Measurements from ENCODE around the gene CNTN4. TPM values are rescaled to one million over a fixed set of nuclear protein-coding genes. Genes with fewer than 3 reads are reported as not detected.

Gene CNTN4
- polyA plus RNA-seq, 1 donor (not counting 4 experiments of a cell fraction or from before 2014, with no cell fraction given) = not detected

DNA sequence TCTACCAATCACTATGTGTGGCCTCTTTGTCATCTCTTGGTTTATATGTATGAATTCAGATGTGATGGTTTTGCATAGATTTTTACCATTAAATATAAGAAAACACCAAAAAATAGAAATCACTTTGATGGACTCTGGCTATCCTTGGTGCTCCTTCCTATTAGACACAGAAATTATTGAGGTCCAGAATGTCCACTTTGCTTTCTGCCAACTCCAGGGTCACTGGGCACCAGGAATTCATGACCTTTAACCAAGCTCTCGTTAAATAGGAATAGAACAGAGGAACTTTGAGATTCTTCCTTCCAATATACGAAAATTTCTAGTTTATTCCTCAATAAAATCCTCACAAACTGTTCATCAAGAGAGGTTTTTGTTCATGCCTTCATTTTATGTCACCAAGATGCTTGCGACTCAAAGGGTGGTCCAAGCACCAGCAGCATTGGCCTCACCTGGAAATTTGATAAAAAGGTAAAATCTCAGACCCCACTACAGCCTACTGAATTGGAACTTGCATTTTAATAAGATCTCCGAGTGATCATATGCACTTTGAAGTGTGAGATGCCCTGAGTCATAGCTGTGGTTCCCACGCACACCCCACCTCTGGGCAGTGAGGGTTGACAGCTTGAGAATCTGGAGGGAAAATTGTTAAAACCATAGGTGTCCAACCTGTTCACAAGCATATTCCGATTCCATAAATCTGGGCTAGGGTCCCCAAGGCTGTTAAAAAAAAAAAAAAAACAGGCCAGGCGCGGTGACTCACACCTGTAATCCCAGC, 725.0 kb downstream of the CNTN4 start:
- DNase-seq (ENCODE audit: low read depth, low spot score) (no peak), FAIRE-seq (no peak)
- Histone ChIP-seq H3K27me3 (ENCODE audit: control insufficient read depth, extremely low read depth, insufficient read depth, low read length) (no peaks in the 10 kb centered on the region), H3K4me2 (ENCODE audit: control insufficient read depth, extremely low read depth, insufficient read depth, low read depth, low read length) (no peak overlapping the region), H3K79me2 (ENCODE audit: control insufficient read depth, insufficient read depth, low read length) (no peaks in the 10 kb centered on the region), H3K36me3 (ENCODE audit: control insufficient read depth in 2 of 2, extremely low read depth in 1 of 2, insufficient read depth in 2 of 2, low read length in 2 of 2) (no peaks in the 10 kb centered on the region), H3K9me1 (ENCODE audit: control insufficient read depth, extremely low read depth, insufficient read depth, low read length) (no peaks in the 10 kb centered on the region), H3K27ac (ENCODE audit: control insufficient read depth, insufficient read depth, low read length) (no peak overlapping the region), H3K4me1 (ENCODE audit: control insufficient read depth, extremely low read depth, insufficient read depth, low read length) (no peaks in the 10 kb centered on the region), H2AFZ (ENCODE audit: control insufficient read depth, low read length) (no peak overlapping the region), H4K20me1 (ENCODE audit: control insufficient read depth, extremely low read depth, insufficient read depth, low read length) (no peaks in the 10 kb centered on the region), H3K4me3 (ENCODE audit: control insufficient read depth in 2 of 3, extremely low read depth in 1 of 3, insufficient read depth in 2 of 3, low read depth in 1 of 3, low read length in 3 of 3) (no peak overlapping the region), H3K9me3 (ENCODE audit: control insufficient read depth, low read depth, low read length) (no peaks in the 10 kb centered on the region), H3K9ac (ENCODE audit: control insufficient read depth, extremely low read depth, insufficient read depth, low read length) (no peak overlapping the region)
- dilution Hi-C loops (cut with MboI; ENCODE audit: extremely low pct_ligation_motif_present, low sequenced_read_pairs) = no loop called here
- TF ChIP-seq, protein P1, sequence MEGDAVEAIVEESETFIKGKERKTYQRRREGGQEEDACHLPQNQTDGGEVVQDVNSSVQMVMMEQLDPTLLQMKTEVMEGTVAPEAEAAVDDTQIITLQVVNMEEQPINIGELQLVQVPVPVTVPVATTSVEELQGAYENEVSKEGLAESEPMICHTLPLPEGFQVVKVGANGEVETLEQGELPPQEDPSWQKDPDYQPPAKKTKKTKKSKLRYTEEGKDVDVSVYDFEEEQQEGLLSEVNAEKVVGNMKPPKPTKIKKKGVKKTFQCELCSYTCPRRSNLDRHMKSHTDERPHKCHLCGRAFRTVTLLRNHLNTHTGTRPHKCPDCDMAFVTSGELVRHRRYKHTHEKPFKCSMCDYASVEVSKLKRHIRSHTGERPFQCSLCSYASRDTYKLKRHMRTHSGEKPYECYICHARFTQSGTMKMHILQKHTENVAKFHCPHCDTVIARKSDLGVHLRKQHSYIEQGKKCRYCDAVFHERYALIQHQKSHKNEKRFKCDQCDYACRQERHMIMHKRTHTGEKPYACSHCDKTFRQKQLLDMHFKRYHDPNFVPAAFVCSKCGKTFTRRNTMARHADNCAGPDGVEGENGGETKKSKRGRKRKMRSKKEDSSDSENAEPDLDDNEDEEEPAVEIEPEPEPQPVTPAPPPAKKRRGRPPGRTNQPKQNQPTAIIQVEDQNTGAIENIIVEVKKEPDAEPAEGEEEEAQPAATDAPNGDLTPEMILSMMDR (optimal IDR thresholded peaks at IDR 0.05 in 1 of 3, IDR thresholded peaks at IDR 0.05 in 1 of 3, conservative IDR thresholded peaks at IDR 0.05 in 1 of 3; ENCODE audit: extremely low read depth in 1 of 3, insufficient read depth in 2 of 3, low read length in 3 of 3) = no peak
- no peak for TF ChIP-seq EZH2 (IDR thresholded peaks at IDR 0.05; ENCODE audit: low read length)

DNA sequence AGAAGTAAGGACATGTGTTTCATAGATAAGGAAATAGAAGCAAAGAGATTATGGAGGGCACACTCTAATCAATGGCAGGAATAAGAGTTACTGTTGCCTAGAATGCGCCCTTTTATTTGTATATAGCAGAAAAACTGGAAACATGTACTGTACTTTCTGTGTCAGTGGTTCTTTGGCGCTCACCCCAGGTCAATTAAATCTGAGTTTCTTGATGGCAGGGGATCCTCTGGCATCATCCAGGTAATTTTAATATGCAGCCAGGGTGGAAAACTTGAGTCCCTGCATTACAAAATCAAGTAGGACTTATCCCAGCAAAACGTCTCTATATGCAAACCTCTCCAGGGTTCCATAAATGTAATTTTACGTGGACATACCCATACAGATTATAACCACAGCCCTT, 727.4 kb downstream of the CNTN4 start:
- no peaks in the 10 kb centered on the region for H3K4me1 ChIP-seq (ENCODE audit: control insufficient read depth, extremely low read depth, insufficient read depth, low read length)
- H3K9me3 ChIP-seq (ENCODE audit: control insufficient read depth, low read depth, low read length) = no peaks in the 10 kb centered on the region
- H3K9me1 ChIP-seq (ENCODE audit: control insufficient read depth, extremely low read depth, insufficient read depth, low read length) = no peaks in the 10 kb centered on the region
- DNase-seq (ENCODE audit: low read depth, low spot score) (no peak), FAIRE-seq (no peak)
- no peaks in the 10 kb centered on the region for H3K79me2 ChIP-seq (ENCODE audit: control insufficient read depth, insufficient read depth, low read length)
- no peak overlapping the region for H3K4me3 ChIP-seq (ENCODE audit: control insufficient read depth in 2 of 3, extremely low read depth in 1 of 3, insufficient read depth in 2 of 3, low read depth in 1 of 3, low read length in 3 of 3)
- H3K9ac ChIP-seq (ENCODE audit: control insufficient read depth, extremely low read depth, insufficient read depth, low read length) = no peak overlapping the region
- no peak overlapping the region for H2AFZ ChIP-seq (ENCODE audit: control insufficient read depth, low read length)
- no peak for TF ChIP-seq EZH2 (IDR thresholded peaks at IDR 0.05; ENCODE audit: low read length)
- TF ChIP-seq, protein P1 (optimal IDR thresholded peaks at IDR 0.05 in 1 of 3, IDR thresholded peaks at IDR 0.05 in 1 of 3, conservative IDR thresholded peaks at IDR 0.05 in 1 of 3; ENCODE audit: extremely low read depth in 1 of 3, insufficient read depth in 2 of 3, low read length in 3 of 3) = no peak
- no peaks in the 10 kb centered on the region for H4K20me1 ChIP-seq (ENCODE audit: control insufficient read depth, extremely low read depth, insufficient read depth, low read length)
- H3K36me3 ChIP-seq (ENCODE audit: control insufficient read depth in 2 of 2, extremely low read depth in 1 of 2, insufficient read depth in 2 of 2, low read length in 2 of 2) = no peaks in the 10 kb centered on the region
- dilution Hi-C loops (cut with MboI; ENCODE audit: extremely low pct_ligation_motif_present, low sequenced_read_pairs) = no loop called here
- H3K4me2 ChIP-seq (ENCODE audit: control insufficient read depth, extremely low read depth, insufficient read depth, low read depth, low read length) = no peak overlapping the region
- no peak overlapping the region for H3K27ac ChIP-seq (ENCODE audit: control insufficient read depth, insufficient read depth, low read length)
- H3K27me3 ChIP-seq (ENCODE audit: control insufficient read depth, extremely low read depth, insufficient read depth, low read length) = no peaks in the 10 kb centered on the region

Measured in keratinocyte (primary cell).